ENCODE data around the gene TSN.
"Not testable (repeated sequence)": the region's sequence is repeated elsewhere in the genome, so short reads cannot be mapped to it uniquely, and the experiment has no call there.

The TSN gene

GRCh38 chr2:121804997-121805765 is 49.7 kb downstream of the TSN start:
- Mint-ChIP-seq H3K27me3 (peaks cover 16% of the 10 kb centered on the region), H3K9me3 (peaks cover 8 to 12% of the 10 kb centered on the region in 2 donors), H3K4me3 (no peak overlapping the region), H3K4me1 (no peaks in the 10 kb centered on the region), H3K27ac (peak overlapping the region; percentile 0 to 59)
- ATAC-seq (no peak), DNase-seq (no peak)

DNA sequence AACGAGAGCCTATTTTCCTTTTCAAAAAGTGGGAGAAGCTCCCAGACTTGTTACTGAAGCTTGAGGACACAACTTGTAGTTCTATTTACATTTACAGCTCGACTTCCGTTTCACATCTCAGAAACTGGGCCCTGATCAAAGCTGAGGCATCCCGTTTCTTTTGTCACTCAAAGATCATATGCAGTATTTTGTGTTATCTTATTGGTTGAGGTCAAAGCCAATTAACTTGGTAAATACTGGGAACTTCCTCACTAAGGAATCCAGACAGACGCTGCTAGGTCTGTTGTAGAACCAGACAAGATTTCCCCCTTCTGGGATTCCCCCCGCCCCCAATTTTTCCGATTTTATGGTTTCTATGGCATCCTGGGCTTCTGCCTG is 50.3 kb downstream of the TSN start:
- Mint-ChIP-seq H3K4me1 (no peaks in the 10 kb centered on the region), H3K9me3 (peaks cover 8 to 12% of the 10 kb centered on the region in 2 donors), H3K27me3 (peaks cover 16% of the 10 kb centered on the region), H3K4me3 (no peak overlapping the region), H3K27ac (no peak overlapping the region)
- DNase-seq = no peak
- ATAC-seq = no peak

DNA sequence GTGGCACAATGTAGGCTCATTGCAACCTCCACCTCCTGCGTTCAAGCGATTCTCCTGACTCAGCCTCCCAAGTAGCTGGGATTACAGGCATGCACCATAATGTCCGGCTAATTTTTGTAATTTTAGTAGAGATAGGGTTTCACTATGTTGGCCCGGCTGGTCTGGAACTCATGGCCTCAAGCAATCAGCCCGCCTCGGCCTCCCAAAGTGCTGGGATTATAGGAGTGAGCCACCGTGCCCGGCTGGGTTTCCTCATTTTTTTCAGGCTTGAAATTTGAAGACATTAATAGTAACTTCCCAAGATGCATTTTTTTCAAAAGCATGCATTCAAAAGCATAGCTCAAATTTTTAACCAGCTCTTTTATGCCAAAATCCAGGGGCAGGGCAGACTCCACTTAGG is 52.3 kb downstream of the TSN start:
- DNase-seq, H3K27ac Mint-ChIP-seq, H3K4me1 Mint-ChIP-seq: not testable (repeated sequence)

DNA sequence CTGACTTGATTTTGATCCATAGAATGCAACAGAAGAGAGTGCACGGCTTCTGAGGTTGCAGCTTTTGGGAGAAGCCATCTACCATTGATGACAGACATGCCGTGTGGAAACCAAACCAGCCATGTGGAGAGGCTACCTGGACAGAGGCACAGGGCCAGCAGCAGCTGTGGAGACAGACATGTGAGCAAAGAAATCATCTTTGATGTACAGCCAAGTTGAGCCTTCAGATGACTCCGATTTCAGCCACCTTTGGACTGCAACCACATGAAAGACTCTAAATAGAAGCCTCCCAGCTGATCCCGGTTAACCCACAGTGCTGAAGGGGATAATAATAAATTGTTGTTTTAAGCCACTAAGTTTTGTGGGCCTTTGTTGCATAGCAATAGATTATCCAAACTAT is 54.2 kb downstream of the TSN start:
- H3K27me3 Mint-ChIP-seq = no peaks in the 10 kb centered on the region
- H3K4me1 Mint-ChIP-seq = peaks cover 5% of the 10 kb centered on the region
- ATAC-seq (no peak), DNase-seq (no peak)
- H3K27ac Mint-ChIP-seq = no peak overlapping the region
- no peaks in the 10 kb centered on the region for H3K9me3 Mint-ChIP-seq
- no peak overlapping the region for H3K4me3 Mint-ChIP-seq

More for the DNA sequence above, 52.3 kb downstream of the TSN start:
- ATAC-seq, H3K9me3 Mint-ChIP-seq, H3K4me3 Mint-ChIP-seq, H3K27me3 Mint-ChIP-seq: not testable (repeated sequence)

- Mint-ChIP-seq H3K27me3 (peaks cover 5% of the 10 kb centered on the region), H3K4me3 (no peak overlapping the region), H3K27ac (no peak overlapping the region), H3K9me3 (no peaks in the 10 kb centered on the region), H3K4me1 (peaks cover 5% of the 10 kb centered on the region)
- DNase-seq (no peak), ATAC-seq (peak; percentile 56)
These were observed 55.8 kb downstream of the TSN start for GRCh38 chr2:121810959-121811853.

DNA sequence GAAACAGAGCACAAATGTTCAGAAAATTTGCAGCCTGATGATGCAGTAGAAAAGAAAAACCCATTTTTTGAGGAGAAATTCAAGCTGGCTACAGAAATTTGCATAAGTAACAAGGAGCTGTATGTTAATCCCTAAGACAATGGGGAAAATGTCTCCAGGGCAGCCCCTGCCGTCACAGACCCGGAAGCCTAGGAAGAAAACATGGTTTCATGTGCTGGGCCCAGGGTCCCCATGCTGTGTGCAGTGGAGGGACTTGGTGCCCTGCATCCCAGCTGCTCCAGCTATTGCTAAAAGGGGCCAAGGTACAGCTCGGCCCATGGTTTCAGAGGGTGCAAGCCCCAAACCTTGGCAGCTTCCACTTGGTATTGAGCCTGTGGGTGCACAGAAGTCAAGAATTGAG is 57.6 kb downstream of the TSN start:
- H3K4me1 Mint-ChIP-seq, ATAC-seq, H3K27ac Mint-ChIP-seq, DNase-seq, H3K9me3 Mint-ChIP-seq, H3K4me3 Mint-ChIP-seq: not testable (repeated sequence)
- peaks cover 13% of the 10 kb centered on the region for H3K27me3 Mint-ChIP-seq

DNA sequence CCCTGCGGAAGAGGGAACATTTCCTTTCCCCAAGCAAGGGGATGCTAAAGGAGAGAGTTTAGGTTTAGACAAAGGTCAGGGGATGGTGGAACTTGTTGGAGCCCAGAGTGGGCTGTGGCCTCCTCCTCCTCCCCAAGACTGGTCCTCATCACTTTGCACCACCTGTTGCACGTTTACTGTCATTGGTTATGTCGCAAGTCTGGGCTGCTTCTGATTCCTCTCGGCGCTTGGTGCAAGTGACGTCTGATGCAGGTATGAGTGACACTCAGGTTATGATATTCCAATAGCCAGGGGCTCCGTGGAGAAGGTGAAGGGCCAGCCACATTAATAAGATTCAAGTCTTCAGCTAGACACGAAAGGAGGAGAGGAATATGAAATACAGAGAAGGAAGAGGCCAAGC is 59.8 kb downstream of the TSN start:
- Mint-ChIP-seq H3K27ac (no peak overlapping the region), H3K27me3 (peaks cover 20% of the 10 kb centered on the region), H3K4me3 (no peak overlapping the region), H3K4me1 (peaks cover 5% of the 10 kb centered on the region), H3K9me3 (peaks cover 0 to 6% of the 10 kb centered on the region in 2 donors)
- ATAC-seq (no peak), DNase-seq (no peak)

DNA sequence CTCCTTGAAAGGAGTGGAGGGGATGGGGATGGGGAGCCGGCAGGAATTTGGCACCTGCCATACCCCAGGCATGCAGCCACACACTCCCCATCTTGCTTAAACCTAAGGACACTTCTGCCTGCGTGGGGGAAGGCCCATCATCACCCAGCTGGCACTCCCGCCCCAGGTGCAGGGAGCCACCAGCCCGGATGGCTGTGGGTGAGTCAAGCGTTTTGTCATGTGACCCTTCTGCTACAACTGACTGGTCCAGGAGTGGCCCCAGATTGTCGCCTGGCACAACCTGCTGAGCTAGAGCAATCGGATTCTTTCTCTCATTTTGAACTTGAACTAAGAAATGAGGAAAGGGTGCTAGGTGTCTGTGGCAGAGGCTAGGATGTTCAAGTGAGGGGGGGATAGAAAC is 61.3 kb downstream of the TSN start:
- Mint-ChIP-seq H3K9me3 (peaks cover 0 to 6% of the 10 kb centered on the region in 2 donors), H3K4me3 (no peak overlapping the region), H3K4me1 (no peaks in the 10 kb centered on the region), H3K27ac (no peak overlapping the region), H3K27me3 (peaks cover 20% of the 10 kb centered on the region)
- DNase-seq (no peak), ATAC-seq (no peak)

GRCh38 chr2:121817304-121817703 is 61.9 kb downstream of the TSN start:
- Mint-ChIP-seq H3K27ac (peak overlapping the region in 1 of 2 donors; percentile 96), H3K27me3 (peaks cover 20% of the 10 kb centered on the region)
- not testable (repeated sequence) for H3K9me3 Mint-ChIP-seq, H3K4me3 Mint-ChIP-seq, H3K4me1 Mint-ChIP-seq, ATAC-seq, DNase-seq
